Trophoblast cell (in vitro differentiated cells and primary cell): ENCODE measurements around the gene SHMT1.
"Not testable (repeated sequence)": the region's sequence is repeated elsewhere in the genome, so short reads cannot be mapped to it uniquely, and the experiment has no call there.

Source experiments
- DNase-seq, 2 donors: peaks; one replicate each; pipeline ENCODE4 v3.0.0-alpha.2; 2016
- H2AFZ ChIP-seq: 2 replicates; pipeline ENCODE4 v1.6.1; 2013; ENCODE audit warnings: low read length, moderate library complexity, mild to moderate bottlenecking; ENCODE audit not compliant: insufficient read depth, poor library complexity
- H2AK5ac ChIP-seq: 2 replicates; pipeline ENCODE4 v1.6.1; 2013; ENCODE audit warnings: mild to moderate bottlenecking, low read length
- H2BK120ac ChIP-seq: 2 replicates; pipeline ENCODE4 v1.6.1; 2013; ENCODE audit warnings: low read length, mild to moderate bottlenecking, moderate library complexity; ENCODE audit not compliant: insufficient read depth, poor library complexity
- H2BK12ac ChIP-seq: 2 replicates; pipeline ENCODE4 v1.6.1; 2013; ENCODE audit warnings: mild to moderate bottlenecking, low read length, moderate library complexity
- H2BK5ac ChIP-seq: 2 replicates; pipeline ENCODE4 v1.6.1; 2013; ENCODE audit warnings: low read length, low read depth, moderate library complexity, mild to moderate bottlenecking; ENCODE audit not compliant: poor library complexity
- H3K14ac ChIP-seq: 2 replicates; pipeline ENCODE4 v1.6.1; 2013; ENCODE audit warnings: mild to moderate bottlenecking, low read length
- H3K18ac ChIP-seq: 2 replicates; pipeline ENCODE4 v1.6.1; 2013; ENCODE audit warnings: mild to moderate bottlenecking, low read length
- H3K23ac ChIP-seq: 2 replicates; pipeline ENCODE4 v1.6.1; 2013; ENCODE audit warnings: low read length
- H3K27ac ChIP-seq: 2 replicates; pipeline ENCODE4 v1.5.1; 2013; ENCODE audit warnings: low read depth, mild to moderate bottlenecking, inconsistent platforms, low read length, moderate library complexity
- H3K27me3 ChIP-seq: 2 replicates; pipeline ENCODE4 v1.6.1; 2013; ENCODE audit warnings: inconsistent platforms, mild to moderate bottlenecking, low read length, moderate library complexity; ENCODE audit not compliant: insufficient read depth
- H3K36me3 ChIP-seq, 2 experiments: 1 replicate in 1 of 2; 2 replicates in 1 of 2; pipeline ENCODE4 v1.6.1; 2013; ENCODE audit warnings: low read length in 2 of 2, mild to moderate bottlenecking in 2 of 2, moderate library complexity in 1 of 2; ENCODE audit not compliant: insufficient read depth in 2 of 2, control insufficient read depth in 1 of 2
- H3K4ac ChIP-seq: 2 replicates; pipeline ENCODE4 v1.6.1; 2013; ENCODE audit warnings: low read depth, mild to moderate bottlenecking, low read length, moderate library complexity
- H3K4me1 ChIP-seq, 2 experiments: 1 replicate in 1 of 2; 2 replicates in 1 of 2; pipeline ENCODE4 v1.6.1; 2013; ENCODE audit warnings: low read length in 2 of 2, mild to moderate bottlenecking in 2 of 2, moderate library complexity in 1 of 2; ENCODE audit not compliant: insufficient read depth in 2 of 2, control insufficient read depth in 1 of 2
- H3K4me2 ChIP-seq: 2 replicates; pipeline ENCODE4 v1.6.1; 2013; ENCODE audit warnings: inconsistent platforms, mild to moderate bottlenecking, low read length, moderate library complexity
- H3K4me3 ChIP-seq: 2 replicates; pipeline ENCODE4 v1.5.1; 2013; ENCODE audit warnings: mild to moderate bottlenecking, low read depth, low read length, inconsistent platforms
- H3K79me1 ChIP-seq: one replicate; pipeline ENCODE4 v1.6.1; 2013; ENCODE audit warnings: low read length
- H3K79me2 ChIP-seq: 2 replicates; pipeline ENCODE4 v1.6.1; 2013; ENCODE audit warnings: low read length, mild to moderate bottlenecking; ENCODE audit not compliant: control insufficient read depth, insufficient read depth, poor library complexity
- H3K9ac ChIP-seq: 2 replicates; pipeline ENCODE4 v1.6.1; 2013; ENCODE audit warnings: mild to moderate bottlenecking, low read length
- H3K9me3 ChIP-seq: 2 replicates; pipeline ENCODE4 v1.6.1; 2013; ENCODE audit warnings: low read depth, mild to moderate bottlenecking, control low read depth, inconsistent platforms, low read length; ENCODE audit not compliant: insufficient read depth
- H4K12ac ChIP-seq: 2 replicates; pipeline ENCODE4 v1.6.1; 2013; ENCODE audit warnings: low read depth, mild to moderate bottlenecking, low read length, moderate library complexity
- H4K8ac ChIP-seq: 2 replicates; pipeline ENCODE4 v1.6.1; 2013; ENCODE audit warnings: low read depth, mild to moderate bottlenecking, low read length, moderate library complexity
- H4K91ac ChIP-seq: one replicate; pipeline ENCODE4 v1.6.1; 2013; ENCODE audit warnings: low read depth, mild to moderate bottlenecking, low read length, moderate library complexity
- WGBS: extraction: QIAGEN DNeasy Blood & Tissue Kit; methylation state at CpG from one replicate; pipeline ENCODE4 v1.1.7; 2013; ENCODE audit warnings: missing lambda C conversion rate; ENCODE audit not compliant: insufficient read length, insufficient coverage; ENCODE audit errors: extremely low coverage; 5-methylcytosine and 5-hydroxymethylcytosine counted together

The SHMT1 gene

DNA sequence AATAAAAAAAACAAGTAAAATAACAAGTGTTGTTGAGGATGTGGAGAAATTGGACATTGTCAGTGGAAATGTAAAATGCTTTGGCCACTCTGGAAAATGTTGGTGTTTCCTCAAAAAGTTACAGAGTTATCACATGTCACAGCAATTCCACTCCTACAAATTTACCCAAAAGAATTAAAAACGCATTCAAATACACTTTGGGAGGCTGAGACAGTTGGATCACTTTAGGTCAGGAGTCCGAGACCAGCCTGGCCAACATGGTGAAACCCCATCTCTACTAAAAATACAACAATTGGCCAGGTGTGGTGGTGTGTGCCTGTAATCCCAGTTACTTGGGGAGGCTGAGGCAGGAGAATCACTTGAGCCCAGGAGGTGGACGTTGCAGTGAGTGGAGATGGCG is 54.1 kb downstream of the SHMT1 start:
- H3K9me3 ChIP-seq = no peaks in the 10 kb centered on the region

DNA sequence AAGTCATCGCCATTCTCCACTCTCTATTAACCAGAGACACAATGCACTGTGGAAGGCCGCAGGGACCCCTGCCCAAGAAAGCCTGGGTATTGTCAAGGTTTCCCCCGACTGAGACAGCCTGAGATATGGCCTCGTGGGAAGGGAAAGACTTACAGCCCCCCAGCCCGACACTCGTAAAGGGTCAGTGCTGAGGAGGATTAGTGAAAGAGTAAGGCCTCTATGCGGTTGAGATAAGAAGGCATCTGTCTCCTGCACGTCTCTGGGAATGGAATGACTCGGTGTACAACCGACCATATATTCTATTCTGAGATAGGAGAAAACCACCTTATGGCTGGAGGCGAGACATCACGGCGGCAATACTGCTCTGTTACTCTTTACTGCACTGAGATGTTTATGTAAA is 60.1 kb downstream of the SHMT1 start:
- H3K4ac ChIP-seq, H4K12ac ChIP-seq, H4K91ac ChIP-seq, H3K4me2 ChIP-seq, H2BK12ac ChIP-seq, H3K23ac ChIP-seq, H2BK5ac ChIP-seq, H3K79me2 ChIP-seq, H3K14ac ChIP-seq, H2BK120ac ChIP-seq, H3K27ac ChIP-seq, H3K4me3 ChIP-seq, H3K9ac ChIP-seq, H4K8ac ChIP-seq, H3K9me3 ChIP-seq, H2AFZ ChIP-seq, DNase-seq, H3K27me3 ChIP-seq, H3K18ac ChIP-seq, H3K79me1 ChIP-seq, H3K4me1 ChIP-seq, H2AK5ac ChIP-seq: not testable (repeated sequence)
- WGBS = no CpG with 5 or more reads among the region's 13 CpGs
- H3K36me3 ChIP-seq = peaks cover 39 to 71% of the 10 kb centered on the region in 2 experiments

More for the DNA sequence above, 54.1 kb downstream of the SHMT1 start:
- Histone ChIP-seq H2AK5ac (no peak overlapping the region), H3K4me2 (no peak overlapping the region), H3K14ac (no peak overlapping the region), H2BK12ac (no peak overlapping the region), H3K27me3 (no peaks in the 10 kb centered on the region), H3K23ac (no peak overlapping the region), H4K91ac (no peak overlapping the region), H3K4ac (no peak overlapping the region), H2AFZ (no peak overlapping the region), H2BK5ac (no peak overlapping the region), H3K79me2 (peaks cover 5% of the 10 kb centered on the region), H3K27ac (no peak overlapping the region), H3K79me1 (no peaks in the 10 kb centered on the region), H3K4me1 (peaks cover 4 to 12% of the 10 kb centered on the region in 2 experiments), H3K4me3 (no peak overlapping the region), H3K9ac (no peak overlapping the region), H3K36me3 (peaks cover 19 to 42% of the 10 kb centered on the region in 2 experiments), H4K8ac (no peak overlapping the region), H2BK120ac (no peak overlapping the region), H3K18ac (no peak overlapping the region), H4K12ac (no peak overlapping the region)
- no CpG with 5 or more reads among the region's 4 CpGs for WGBS
- no peak for DNase-seq

DNA sequence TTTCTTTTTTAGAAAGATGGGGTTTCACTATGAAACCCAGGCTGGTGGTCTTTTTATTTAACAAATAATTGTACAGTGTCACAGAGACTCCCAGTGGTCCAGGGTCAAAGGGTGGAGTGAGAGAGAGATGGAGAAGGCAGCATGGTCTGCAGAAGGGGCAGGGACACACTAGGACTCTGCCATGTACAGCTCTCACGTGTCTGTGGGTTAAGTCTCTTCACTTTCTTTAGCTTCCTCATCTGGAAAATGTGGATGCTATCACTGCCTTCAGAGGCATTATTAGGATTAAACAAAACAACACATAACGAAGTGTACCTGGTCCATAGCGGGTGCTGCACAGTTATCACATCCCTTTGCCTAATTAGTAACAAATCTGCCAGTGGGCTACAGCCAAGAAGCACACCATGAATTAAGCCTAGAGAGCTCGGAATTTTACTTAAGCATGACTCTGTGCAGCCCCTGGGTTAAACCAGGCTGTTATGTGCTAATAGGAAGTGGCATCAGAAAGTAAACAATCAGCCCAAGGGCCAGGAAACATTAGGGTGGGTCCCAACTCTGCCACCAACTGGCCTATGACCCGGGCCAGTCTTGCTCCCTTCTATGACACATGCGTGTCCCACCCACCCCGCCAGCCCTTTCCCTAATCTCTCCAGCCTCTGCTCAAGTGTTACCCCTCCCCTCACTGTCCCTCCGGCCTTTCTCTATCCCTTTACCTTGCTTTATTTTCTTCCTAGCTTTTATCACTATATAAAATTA is 62.4 kb downstream of the SHMT1 start:
- H3K9ac ChIP-seq = no peak overlapping the region
- no peak overlapping the region for H2AK5ac ChIP-seq
- H3K23ac ChIP-seq = no peak overlapping the region
- H2BK5ac ChIP-seq = no peak overlapping the region
- peaks cover 38 to 62% of the 10 kb centered on the region in 2 experiments for H3K36me3 ChIP-seq
- no peak overlapping the region for H4K91ac ChIP-seq
- no peak for DNase-seq
- H3K4ac ChIP-seq = no peak overlapping the region
- no CpG with 5 or more reads among the region's 8 CpGs for WGBS
- no peak overlapping the region for H2BK12ac ChIP-seq
- no peak overlapping the region for H3K14ac ChIP-seq
- no peak overlapping the region for H2BK120ac ChIP-seq
- H3K4me2 ChIP-seq = no peak overlapping the region
- H3K27ac ChIP-seq = no peak overlapping the region
- no peak overlapping the region for H3K4me3 ChIP-seq
- H3K9me3 ChIP-seq = no peaks in the 10 kb centered on the region
- no peak overlapping the region for H4K8ac ChIP-seq
- no peaks in the 10 kb centered on the region for H3K4me1 ChIP-seq
- H4K12ac ChIP-seq = no peak overlapping the region
- no peaks in the 10 kb centered on the region for H3K79me1 ChIP-seq
- no peak overlapping the region for H2AFZ ChIP-seq
- no peaks in the 10 kb centered on the region for H3K79me2 ChIP-seq
- H3K18ac ChIP-seq = no peak overlapping the region
- H3K27me3 ChIP-seq = no peaks in the 10 kb centered on the region

DNA sequence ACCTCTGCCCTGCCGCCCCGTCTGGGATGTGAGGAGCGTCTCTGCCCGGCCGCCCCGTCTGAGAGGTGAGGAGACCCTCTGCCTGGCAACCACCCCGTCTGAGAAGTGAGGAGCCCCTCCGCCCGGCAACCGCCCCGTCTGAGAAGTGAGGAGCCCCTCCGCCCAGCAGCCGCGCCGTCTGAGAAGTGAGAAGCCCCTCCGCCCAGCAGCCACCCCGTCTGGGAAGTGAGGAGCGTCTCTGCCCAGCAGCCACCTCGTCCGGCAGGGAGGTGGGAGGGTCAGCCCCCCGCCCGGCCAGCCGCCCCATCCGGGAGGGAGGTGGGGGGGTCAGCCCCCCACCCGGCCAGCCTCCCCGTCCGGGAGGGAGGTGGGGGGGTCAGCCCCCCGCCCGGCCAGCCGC is 65.3 kb downstream of the SHMT1 start:
- no CpG with 5 or more reads among the region's 30 CpGs for WGBS
- H2BK120ac ChIP-seq, H3K4me3 ChIP-seq: not testable (repeated sequence)

More for the DNA sequence above, 65.3 kb downstream of the SHMT1 start:
- H3K27me3 ChIP-seq, H2AK5ac ChIP-seq, H4K12ac ChIP-seq, H3K4me2 ChIP-seq, H4K8ac ChIP-seq, H3K79me2 ChIP-seq, H2AFZ ChIP-seq, H3K79me1 ChIP-seq, DNase-seq, H2BK5ac ChIP-seq, H2BK12ac ChIP-seq, H3K9me3 ChIP-seq, H3K4me1 ChIP-seq, H3K14ac ChIP-seq, H3K9ac ChIP-seq, H3K27ac ChIP-seq, H4K91ac ChIP-seq, H3K4ac ChIP-seq, H3K18ac ChIP-seq, H3K23ac ChIP-seq: not testable (repeated sequence)
- H3K36me3 ChIP-seq = peaks cover 44 to 64% of the 10 kb centered on the region in 2 experiments
